ENCODE data around the gene DDX49.

The DDX49 gene

DNA sequence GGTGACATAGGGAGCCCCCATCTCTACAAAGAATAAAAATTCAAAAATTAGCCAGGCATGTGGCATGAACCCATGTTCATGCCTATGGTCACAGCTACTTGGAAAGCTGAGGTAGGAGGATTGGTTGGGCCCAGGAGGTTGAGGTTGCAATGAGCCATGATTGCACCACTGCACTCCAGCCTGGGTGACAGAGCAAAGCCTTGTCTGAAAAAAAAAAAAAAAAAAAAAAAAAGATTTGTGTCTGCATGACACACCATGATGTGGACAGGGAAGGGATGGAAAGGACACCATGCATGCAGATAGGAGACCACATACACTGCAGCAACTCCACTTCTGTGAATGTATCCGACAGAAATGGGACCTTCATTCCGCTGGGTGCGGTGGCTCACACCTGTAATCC lies 55.5 kb downstream of the DDX49 start:
- H3K4me3 ChIP-seq (ENCODE audit: low read depth, low read length): no peak overlapping the region
- TF ChIP-seq, protein P1, sequence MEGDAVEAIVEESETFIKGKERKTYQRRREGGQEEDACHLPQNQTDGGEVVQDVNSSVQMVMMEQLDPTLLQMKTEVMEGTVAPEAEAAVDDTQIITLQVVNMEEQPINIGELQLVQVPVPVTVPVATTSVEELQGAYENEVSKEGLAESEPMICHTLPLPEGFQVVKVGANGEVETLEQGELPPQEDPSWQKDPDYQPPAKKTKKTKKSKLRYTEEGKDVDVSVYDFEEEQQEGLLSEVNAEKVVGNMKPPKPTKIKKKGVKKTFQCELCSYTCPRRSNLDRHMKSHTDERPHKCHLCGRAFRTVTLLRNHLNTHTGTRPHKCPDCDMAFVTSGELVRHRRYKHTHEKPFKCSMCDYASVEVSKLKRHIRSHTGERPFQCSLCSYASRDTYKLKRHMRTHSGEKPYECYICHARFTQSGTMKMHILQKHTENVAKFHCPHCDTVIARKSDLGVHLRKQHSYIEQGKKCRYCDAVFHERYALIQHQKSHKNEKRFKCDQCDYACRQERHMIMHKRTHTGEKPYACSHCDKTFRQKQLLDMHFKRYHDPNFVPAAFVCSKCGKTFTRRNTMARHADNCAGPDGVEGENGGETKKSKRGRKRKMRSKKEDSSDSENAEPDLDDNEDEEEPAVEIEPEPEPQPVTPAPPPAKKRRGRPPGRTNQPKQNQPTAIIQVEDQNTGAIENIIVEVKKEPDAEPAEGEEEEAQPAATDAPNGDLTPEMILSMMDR (IDR thresholded peaks at IDR 0.05; ENCODE audit: borderline replicate concordance, insufficient read depth, low read depth, low read length): no peak

GRCh38 chr19:18975869-18976268 lies 56.4 kb downstream of the DDX49 start:
- TF ChIP-seq, protein P1 (IDR thresholded peaks at IDR 0.05; ENCODE audit: borderline replicate concordance, insufficient read depth, low read depth, low read length): no peak
- H3K4me3 ChIP-seq (ENCODE audit: low read depth, low read length): no peak overlapping the region
